ENCODE results near the gene MAPK9.

Gene MAPK9

GRCh38 chr5:180283026-180283615 is 8.8 kb downstream of the MAPK9 start:
- Histone ChIP-seq H3K27ac (no peak overlapping the region), H3K36me3 (peaks cover 1% of the 10 kb centered on the region; the same call in 1 of the 2 replicates), H3K27me3 (ENCODE audit: insufficient read depth, low read depth, severe bottlenecking) (no peaks in the 10 kb centered on the region), H3K4me3 (ENCODE audit: low read depth, low read length) (no peak overlapping the region), H3K9me3 (ENCODE audit: severe bottlenecking) (no peaks in the 10 kb centered on the region)
- DNase-seq = no peak
- TF ChIP-seq CTCF (IDR thresholded peaks at IDR 0.05; ENCODE audit: low read depth, low read length) = no peak

- Histone ChIP-seq H3K27me3 (ENCODE audit: insufficient read depth, low read depth, severe bottlenecking) (no peaks in the 10 kb centered on the region), H3K9me3 (ENCODE audit: severe bottlenecking) (no peaks in the 10 kb centered on the region), H3K4me3 (ENCODE audit: low read depth, low read length) (no peak overlapping the region), H3K27ac (no peak overlapping the region), H3K36me3 (peaks cover 6% of the 10 kb centered on the region; the same call in 1 of the 2 replicates)
- no peak for TF ChIP-seq CTCF (IDR thresholded peaks at IDR 0.05; ENCODE audit: low read depth, low read length)
- DNase-seq = no peak
Observed at GRCh38 chr5:180282281-180282680, 9.6 kb downstream of the MAPK9 start.

- TF ChIP-seq CTCF (IDR thresholded peaks at IDR 0.05; ENCODE audit: low read depth, low read length) = no peak
- peaks cover 6% of the 10 kb centered on the region; the same call in 1 of the 2 replicates for H3K36me3 ChIP-seq
- no peak overlapping the region for H3K4me3 ChIP-seq (ENCODE audit: low read depth, low read length)
- H3K9me3 ChIP-seq (ENCODE audit: severe bottlenecking) = no peaks in the 10 kb centered on the region
- no peaks in the 10 kb centered on the region for H3K27me3 ChIP-seq (ENCODE audit: insufficient read depth, low read depth, severe bottlenecking)
- H3K27ac ChIP-seq = no peak overlapping the region
- no peak for DNase-seq
Observed at GRCh38 chr5:180281706-180282105, 10.2 kb downstream of the MAPK9 start.

- H3K9me3 ChIP-seq (ENCODE audit: severe bottlenecking) = no peaks in the 10 kb centered on the region
- no peak for DNase-seq
- peaks cover 6% of the 10 kb centered on the region; the same call in 1 of the 2 replicates for H3K36me3 ChIP-seq
- no peak for TF ChIP-seq CTCF (IDR thresholded peaks at IDR 0.05; ENCODE audit: low read depth, low read length)
- no peak overlapping the region for H3K27ac ChIP-seq
- no peak overlapping the region for H3K4me3 ChIP-seq (ENCODE audit: low read depth, low read length)
- no peaks in the 10 kb centered on the region for H3K27me3 ChIP-seq (ENCODE audit: insufficient read depth, low read depth, severe bottlenecking)
Observed at GRCh38 chr5:180274695-180275094, 17.2 kb downstream of the MAPK9 start.

- H3K4me3 ChIP-seq (ENCODE audit: low read depth, low read length) = no peak overlapping the region
- H3K9me3 ChIP-seq (ENCODE audit: severe bottlenecking) = no peaks in the 10 kb centered on the region
- H3K36me3 ChIP-seq = no peaks in the 10 kb centered on the region
- DNase-seq = no peak
- no peak overlapping the region for H3K27ac ChIP-seq
- no peak for TF ChIP-seq CTCF (IDR thresholded peaks at IDR 0.05; ENCODE audit: low read depth, low read length)
- no peaks in the 10 kb centered on the region for H3K27me3 ChIP-seq (ENCODE audit: insufficient read depth, low read depth, severe bottlenecking)
Observed at GRCh38 chr5:180271221-180271620, 20.7 kb downstream of the MAPK9 start.

- peaks cover 27% of the 10 kb centered on the region for H3K36me3 ChIP-seq
- DNase-seq = no peak
- peaks cover 3% of the 10 kb centered on the region for H3K9me3 ChIP-seq (ENCODE audit: severe bottlenecking)
Observed at GRCh38 chr5:180259260-180259611, 32.6 kb downstream of the MAPK9 start.

More at GRCh38 chr5:180259260-180259611, 32.6 kb downstream of the MAPK9 start:
- Histone ChIP-seq H3K27ac (no peak overlapping the region), H3K27me3 (ENCODE audit: insufficient read depth, low read depth, severe bottlenecking) (no peaks in the 10 kb centered on the region), H3K4me3 (ENCODE audit: low read depth, low read length) (no peak overlapping the region)
- no peak for TF ChIP-seq CTCF (IDR thresholded peaks at IDR 0.05; ENCODE audit: low read depth, low read length)

Data from WERI-Rb-1 (cell line).